GM11168 (cell line): ENCODE results near the gene SLC6A12.

Experiments used
- in situ Hi-C: fragments of 300-500 bp; cut with MboI; formaldehyde crosslinking; loops from one replicate; pipeline ENCODE4 v1.12.0; 2022; ENCODE audit warnings: low sequenced_read_pairs; ENCODE audit not compliant: unreplicated experiment

Gene SLC6A12

GRCh38 chr12:181921-182320 lies 32.0 kb downstream of the SLC6A12 start:
- in situ Hi-C loops = no loop called here

- in situ Hi-C loops = no loop called here
Observed at GRCh38 chr12:180445-180844, 33.5 kb downstream of the SLC6A12 start.

GRCh38 chr12:179885-180284 lies 34.1 kb downstream of the SLC6A12 start:
- in situ Hi-C loops = no loop called here

GRCh38 chr12:179131-179884 lies 34.6 kb downstream of the SLC6A12 start:
- in situ Hi-C loops = no loop called here

GRCh38 chr12:178829-179109 lies 35.2 kb downstream of the SLC6A12 start:
- in situ Hi-C loops = no loop called here

- in situ Hi-C loops = no loop called here
Observed at GRCh38 chr12:177980-178828, 35.8 kb downstream of the SLC6A12 start.

- in situ Hi-C loops = no loop called here
Observed at GRCh38 chr12:177336-177979, 36.5 kb downstream of the SLC6A12 start.

- in situ Hi-C loops = no loop called here
Observed at GRCh38 chr12:176321-177181, 37.4 kb downstream of the SLC6A12 start.

GRCh38 chr12:175759-176158 lies 38.2 kb downstream of the SLC6A12 start:
- in situ Hi-C loops = no loop called here

GRCh38 chr12:175250-175649 lies 38.7 kb downstream of the SLC6A12 start:
- in situ Hi-C loops = no loop called here

GRCh38 chr12:174596-174995 lies 39.4 kb downstream of the SLC6A12 start:
- in situ Hi-C loops = no loop called here

GRCh38 chr12:174124-174523 lies 39.8 kb downstream of the SLC6A12 start:
- in situ Hi-C loops = no loop called here

- in situ Hi-C loops = no loop called here
Observed at GRCh38 chr12:172732-173161, 41.2 kb downstream of the SLC6A12 start.

- in situ Hi-C loops = no loop called here
Observed at GRCh38 chr12:171743-172676, 41.9 kb downstream of the SLC6A12 start.

GRCh38 chr12:171276-171675 lies 42.7 kb downstream of the SLC6A12 start:
- in situ Hi-C loops = no loop called here

- in situ Hi-C loops = no loop called here
Observed at GRCh38 chr12:170371-171225, 43.4 kb downstream of the SLC6A12 start.

- in situ Hi-C loops = no loop called here
Observed at GRCh38 chr12:169528-170370, 44.2 kb downstream of the SLC6A12 start.
